DMS114 treated with DMSO at 0.1 percent for 48 hours (cell line): ENCODE measurements around the gene NEK4.

ENCODE experiments used
- DNase-seq: peaks from one replicate; lab custom pipeline; 2025; ENCODE audit not compliant: unreplicated experiment; lab: John Stamatoyannopoulos, UW

Gene NEK4

DNA sequence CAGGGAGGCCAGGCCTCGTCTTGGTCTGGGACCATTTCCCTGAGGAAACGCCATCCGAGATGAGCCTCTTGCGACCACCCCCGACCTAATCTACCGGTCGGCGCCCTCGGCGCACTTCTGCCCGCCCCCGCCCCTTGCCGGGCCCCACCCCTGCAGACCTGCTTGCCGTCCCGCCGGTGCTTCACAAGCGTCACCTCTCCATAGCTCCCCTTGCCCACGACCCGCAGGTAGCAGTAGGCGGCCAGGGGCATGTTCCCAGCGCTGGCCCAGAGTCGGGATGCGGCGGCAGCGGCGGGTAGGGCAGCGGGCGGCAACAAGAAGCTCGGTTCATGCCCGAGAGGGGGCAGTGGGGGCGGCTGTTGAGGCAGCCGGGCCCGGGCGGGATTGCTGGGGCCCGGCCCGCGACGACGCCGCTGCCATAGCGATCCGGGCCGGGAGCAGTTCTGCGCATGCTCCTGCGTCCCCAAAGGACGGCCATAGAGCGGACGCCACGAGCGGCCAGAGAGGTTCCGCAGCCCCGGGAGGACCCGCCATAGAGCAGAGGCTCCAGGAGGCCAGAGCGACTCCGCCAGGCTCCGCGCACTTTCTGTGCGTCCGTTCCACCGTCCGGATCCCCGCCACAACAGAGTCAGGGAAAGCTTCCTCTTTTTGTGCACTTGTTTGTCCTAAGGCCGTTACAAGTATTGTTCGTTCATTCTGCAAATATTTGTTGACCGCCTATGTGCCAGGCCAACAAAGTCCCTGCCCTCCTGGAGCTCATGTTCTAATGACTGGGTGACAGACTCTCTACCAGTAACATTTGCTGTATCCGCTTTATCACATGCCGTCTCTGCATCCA is at the start of gene NEK4:
Gene NEK4 (minus strand): TSS at position 445 of the 838 bp plus-strand sequence. CDS start 194 bp downstream, at position 251.
- DNase-seq, result peak; percentile 81

DNA sequence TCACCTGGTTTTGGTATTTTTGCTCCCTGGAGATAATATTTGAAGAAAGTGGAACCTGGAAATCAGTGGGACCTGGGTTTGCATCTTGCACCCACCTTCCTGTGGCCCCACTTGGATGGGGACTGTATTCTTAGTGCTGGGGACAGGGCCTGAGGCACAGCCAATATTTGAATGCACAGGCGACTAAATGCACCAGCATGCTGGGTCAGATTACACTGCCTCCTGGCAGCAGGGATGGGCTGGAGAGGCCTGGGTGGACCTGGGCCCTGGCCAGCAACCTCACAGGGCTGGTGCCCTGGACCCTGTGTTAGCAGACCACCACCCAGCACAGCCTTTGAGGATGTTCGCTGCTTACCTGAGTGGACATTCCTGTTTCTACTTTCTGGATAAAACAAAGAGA is 49.2 kb upstream of the NEK4 start:
- no peak for DNase-seq

GRCh38 chr3:52817860-52818259 is 47.1 kb upstream of the NEK4 start:
- no peak for DNase-seq

DNA sequence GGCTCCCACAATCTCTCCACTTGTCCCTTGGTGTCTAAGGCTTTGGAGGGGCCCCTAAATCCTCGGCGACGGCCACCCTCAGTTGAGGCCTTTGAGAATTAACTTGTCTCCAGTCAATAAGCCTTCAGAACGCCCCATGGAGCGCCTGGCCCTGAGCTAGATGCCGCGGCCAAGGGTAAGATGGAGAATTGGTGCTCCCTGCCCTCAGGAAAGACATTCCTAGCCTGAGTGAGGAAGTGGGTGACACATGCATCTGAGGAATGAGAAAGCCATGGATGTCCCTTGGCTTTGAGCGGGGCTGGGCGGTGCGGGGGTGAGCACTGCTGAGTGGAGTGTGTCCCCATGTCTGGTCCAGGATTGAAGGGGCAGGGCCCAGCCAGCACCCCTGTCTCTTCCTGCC is 46.5 kb upstream of the NEK4 start:
- DNase-seq, result no peak

- DNase-seq, result no peak
Observed at GRCh38 chr3:52816654-52817053, 45.9 kb upstream of the NEK4 start.

GRCh38 chr3:52816199-52816598 is 45.5 kb upstream of the NEK4 start:
- DNase-seq, result no peak

GRCh38 chr3:52813810-52814209 is 43.1 kb upstream of the NEK4 start:
- no peak for DNase-seq

GRCh38 chr3:52811452-52812011 is 40.8 kb upstream of the NEK4 start:
- no peak for DNase-seq

- no peak for DNase-seq
Observed at GRCh38 chr3:52810923-52811322, 40.2 kb upstream of the NEK4 start.

- DNase-seq, result no peak
Observed at GRCh38 chr3:52809662-52810377, 39.1 kb upstream of the NEK4 start.

GRCh38 chr3:52809149-52809548 is 38.4 kb upstream of the NEK4 start:
- no peak for DNase-seq

GRCh38 chr3:52805270-52806039 is 34.7 kb upstream of the NEK4 start:
- DNase-seq, result no peak

GRCh38 chr3:52801839-52802238 is 31.1 kb upstream of the NEK4 start:
- no peak for DNase-seq

DNA sequence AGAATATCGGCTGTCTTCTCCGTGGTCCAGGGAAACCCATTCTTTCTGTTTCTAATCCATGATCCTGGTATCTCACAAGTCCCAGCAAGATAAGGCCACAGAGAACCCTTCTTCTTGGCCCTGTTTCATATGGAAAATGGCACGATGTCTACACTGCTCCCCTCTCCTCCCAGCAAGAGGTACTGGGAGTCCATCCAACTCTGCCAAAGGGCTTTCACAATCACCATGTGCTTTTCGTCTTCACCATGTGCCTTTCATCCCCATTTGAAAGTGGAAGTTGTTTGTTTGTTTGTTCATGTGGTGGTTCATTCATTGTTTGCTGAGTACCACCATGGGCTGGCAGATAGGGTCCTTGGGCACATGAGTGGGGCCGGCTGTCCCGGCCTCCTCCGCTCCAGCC is 29.3 kb upstream of the NEK4 start:
- DNase-seq, result no peak

DNA sequence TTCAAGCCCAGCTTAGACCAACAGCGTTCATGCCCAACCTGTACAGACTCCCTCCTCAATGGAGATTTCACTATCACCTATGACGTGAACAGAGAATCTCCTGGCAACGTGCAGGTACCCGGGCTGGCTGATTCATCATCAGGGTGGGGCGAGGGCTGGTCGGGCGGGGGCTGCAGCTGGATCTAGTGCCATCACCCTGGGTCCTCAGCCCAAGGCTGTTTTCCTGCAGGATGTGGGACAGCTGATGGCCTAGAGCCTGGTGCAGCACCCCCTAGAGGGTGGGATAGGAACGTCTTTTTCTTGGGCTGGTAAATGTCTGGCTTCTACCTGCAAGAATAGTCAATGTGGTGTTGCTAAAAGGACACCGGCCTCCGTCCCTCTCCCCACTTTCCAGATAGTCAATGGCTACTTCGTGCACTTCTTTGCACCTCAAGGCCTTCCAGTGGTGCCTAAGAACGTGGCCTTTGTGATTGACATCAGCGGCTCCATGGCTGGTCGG is 28.3 kb upstream of the NEK4 start:
- DNase-seq, result no peak

GRCh38 chr3:52798376-52798977 is 27.7 kb upstream of the NEK4 start:
- no peak for DNase-seq

DNA sequence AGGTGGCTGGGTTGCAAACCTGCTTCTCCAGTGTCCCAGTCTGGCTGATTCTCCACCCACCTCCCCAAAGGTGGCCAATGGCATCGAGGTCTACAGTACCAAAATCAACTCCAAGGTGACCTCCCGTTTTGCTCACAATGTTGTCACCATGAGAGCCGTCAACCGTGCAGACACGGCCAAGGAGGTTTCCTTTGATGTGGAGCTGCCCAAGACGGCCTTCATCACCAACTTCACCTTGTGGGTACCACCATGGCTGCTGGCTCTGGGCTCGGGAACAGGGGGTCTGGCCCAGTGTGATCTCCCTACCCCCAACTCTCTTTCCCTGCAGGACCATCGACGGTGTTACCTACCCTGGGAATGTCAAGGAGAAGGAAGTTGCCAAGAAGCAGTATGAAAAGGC is 25.7 kb upstream of the NEK4 start:
- no peak for DNase-seq

DNA sequence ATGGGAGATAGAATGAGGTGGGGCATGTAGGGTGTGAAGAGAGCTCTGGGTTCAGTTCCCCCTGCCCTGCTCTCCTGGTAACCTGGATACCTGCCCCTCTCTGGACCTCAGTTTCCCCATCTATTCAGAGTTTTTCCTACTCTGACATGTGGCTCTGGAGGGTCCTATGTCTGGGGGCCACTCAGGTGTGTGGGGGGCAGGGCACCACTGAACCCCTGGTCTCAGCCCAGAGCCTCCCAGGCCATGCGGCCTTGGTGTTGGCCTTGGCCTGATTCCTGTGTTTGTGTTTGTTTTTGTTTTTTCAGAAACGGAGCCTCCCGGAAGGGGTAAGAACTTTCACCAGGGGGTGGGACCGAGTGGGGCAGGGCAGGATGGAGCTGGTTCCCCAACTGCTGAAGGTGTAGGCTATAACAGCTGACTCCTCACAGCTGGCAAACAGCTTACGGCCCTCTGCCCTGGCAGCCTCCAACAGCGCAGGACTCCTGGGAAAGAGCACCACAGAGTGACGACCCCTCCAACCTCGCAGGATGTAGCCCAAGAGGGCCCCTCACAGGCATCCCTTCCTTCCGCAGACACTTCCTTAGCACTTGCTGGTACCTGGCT is 24.7 kb upstream of the NEK4 start:
- DNase-seq, result no peak

- DNase-seq, result no peak
Observed at GRCh38 chr3:52794612-52795099, 23.9 kb upstream of the NEK4 start, which contains the start of gene ITIH3. Gene ITIH3, plus strand, starts transcription at chr3:52794796. Its CDS starts 8 bp downstream, at chr3:52794804.
